Measurements from ENCODE around the gene APLNR.

DNA sequence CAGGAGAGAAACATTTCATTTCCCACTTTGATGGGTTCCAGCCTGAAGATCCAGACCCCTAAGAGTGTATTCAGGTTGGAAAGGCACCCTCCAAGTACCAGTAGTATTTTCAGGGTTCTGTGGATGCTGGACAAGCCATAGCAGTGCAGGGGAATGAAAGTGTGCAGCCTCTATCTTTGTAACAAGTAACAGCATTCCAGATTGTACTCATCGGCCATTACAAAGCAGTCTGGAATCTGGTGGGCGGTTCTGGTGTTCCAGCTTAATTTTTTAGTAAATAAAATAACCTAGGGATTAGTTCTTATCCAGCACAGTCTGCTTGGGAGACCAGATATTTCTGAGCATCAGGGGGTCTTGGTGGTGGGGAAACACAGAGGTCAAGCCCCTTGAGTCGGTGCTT lies 22.6 kb downstream of the APLNR start:
- TF ChIP-seq PHF8 (IDR thresholded peaks at IDR 0.05; ENCODE audit: borderline replicate concordance, low read depth): no peak
- no peak for TF ChIP-seq POLR2A (IDR thresholded peaks at IDR 0.05; ENCODE audit: low read length)

All from A549 (cell line).